Ascending aorta (tissue), 2 donors: Measurements from ENCODE around the gene DSG4. TPM values are rescaled to one million over a fixed set of nuclear protein-coding genes. Genes with fewer than 3 reads are reported as not detected.

ENCODE experiments used
- DNase-seq, 2 donors: peaks; one replicate each; pipeline ENCODE4 v3.0.0-alpha.2; 2019; ENCODE audit warnings: low spot score in 2 of 2
- H3K27ac ChIP-seq, 2 donors: fragments of 200-600 bp; sonication (generic); one replicate each; pipeline ENCODE4 v1.5.1; 2016 to 2017; ENCODE audit warnings: mild to moderate bottlenecking in 1 of 2
- H3K27me3 ChIP-seq: fragments of 200-600 bp; sonication (generic); one replicate; pipeline ENCODE4 v1.5.1; 2017
- H3K36me3 ChIP-seq, 2 donors: fragments of 200-600 bp; sonication (generic); one replicate each; pipeline ENCODE4 v1.5.1; 2016
- H3K4me1 ChIP-seq, 2 donors: fragments of 200-600 bp; sonication (generic); one replicate each; pipeline ENCODE4 v1.5.1; 2016 to 2017; ENCODE audit warnings: mild to moderate bottlenecking in 1 of 2
- H3K4me3 ChIP-seq, 2 donors: fragments of 200-600 bp; sonication (generic); one replicate each; pipeline ENCODE4 v1.5.1; 2016 to 2017; ENCODE audit warnings: mild to moderate bottlenecking in 1 of 2
- H3K9me3 ChIP-seq, 2 donors: fragments of 200-600 bp; sonication (generic); one replicate each; pipeline ENCODE4 v1.5.1; 2016
- CTCF ChIP-seq, 3 experiments: fragments of 200-600 bp in 2 of 3; fragments of 450-650 bp in 1 of 3; sonication (generic) in 2 of 3; IDR thresholded peaks; one replicate each; pipeline ENCODE4 v1.5.1; 2016 to 2019; ENCODE audit warnings: antibody characterized with exemption in 3 of 3, mild to moderate bottlenecking in 1 of 3, moderate library complexity in 1 of 3
- intact Hi-C: fragments of 100-400 bp; cut with DNase I; formaldehyde crosslinking; loops from one replicate; pipeline ENCODE4 v1.15.1; 2023
- total RNA-seq: library from RNA; depleted of rRNA; stranded (reverse); fragments of >200 nt; gene quantifications from one replicate; pipeline ENCODE4 v1.1.0, GENCODE V29; 2016

DSG4 gene
- total RNA-seq, 1 donor from 2014 or later: not detected

DNA sequence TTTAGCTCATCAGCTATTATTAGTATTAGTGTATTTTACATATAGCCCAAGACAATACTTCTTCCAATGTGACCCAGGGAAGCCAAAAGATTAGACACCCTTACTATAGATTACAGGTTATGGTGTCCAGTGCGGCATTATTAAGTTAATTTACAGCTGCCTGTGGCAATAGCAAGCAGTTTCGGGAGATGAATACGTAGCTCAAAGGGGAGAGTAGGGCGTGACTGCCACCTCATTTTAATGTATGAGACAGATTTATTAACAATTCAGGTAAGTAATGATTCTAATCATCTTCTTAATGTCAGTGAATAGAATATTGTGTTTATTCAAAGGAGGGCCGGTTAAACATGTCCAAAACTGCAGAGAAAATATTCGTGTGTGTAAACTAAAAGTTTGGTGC lies 64.2 kb downstream of the DSG4 start:
- H3K4me1 ChIP-seq: no peaks in the 10 kb centered on the region
- no peak for TF ChIP-seq CTCF (IDR thresholded peaks at IDR 0.05)
- H3K9me3 ChIP-seq: no peaks in the 10 kb centered on the region
- H3K36me3 ChIP-seq: no peaks in the 10 kb centered on the region
- H3K27ac ChIP-seq: no peak overlapping the region
- no peaks in the 10 kb centered on the region for H3K27me3 ChIP-seq
- no peak for DNase-seq
- no peak overlapping the region for H3K4me3 ChIP-seq
- intact Hi-C loops: no loop called here

GRCh38 chr18:31441493-31441892 lies 64.9 kb downstream of the DSG4 start:
- no peaks in the 10 kb centered on the region for H3K9me3 ChIP-seq
- TF ChIP-seq CTCF (IDR thresholded peaks at IDR 0.05): no peak
- H3K36me3 ChIP-seq: no peaks in the 10 kb centered on the region
- H3K4me1 ChIP-seq: no peaks in the 10 kb centered on the region
- no peak for DNase-seq
- no peaks in the 10 kb centered on the region for H3K27me3 ChIP-seq
- intact Hi-C loops: no loop called here
- H3K4me3 ChIP-seq: no peak overlapping the region
- no peak overlapping the region for H3K27ac ChIP-seq

GRCh38 chr18:31444142-31444541 lies 67.6 kb downstream of the DSG4 start:
- TF ChIP-seq CTCF (IDR thresholded peaks at IDR 0.05): no peak
- Histone ChIP-seq H3K27me3 (no peaks in the 10 kb centered on the region), H3K9me3 (no peaks in the 10 kb centered on the region), H3K27ac (no peak overlapping the region), H3K36me3 (no peaks in the 10 kb centered on the region), H3K4me1 (no peaks in the 10 kb centered on the region), H3K4me3 (no peak overlapping the region)
- intact Hi-C loops: no loop called here
- no peak for DNase-seq

- Histone ChIP-seq H3K4me1 (no peaks in the 10 kb centered on the region), H3K9me3 (no peaks in the 10 kb centered on the region), H3K27me3 (no peaks in the 10 kb centered on the region), H3K36me3 (no peaks in the 10 kb centered on the region), H3K4me3 (no peak overlapping the region), H3K27ac (no peak overlapping the region)
- TF ChIP-seq CTCF (IDR thresholded peaks at IDR 0.05): no peak
- intact Hi-C loops: no loop called here
- DNase-seq: no peak
Measured at GRCh38 chr18:31445908-31446307, 69.3 kb downstream of the DSG4 start.

GRCh38 chr18:31446854-31447253 lies 70.3 kb downstream of the DSG4 start:
- Histone ChIP-seq H3K27ac (no peak overlapping the region), H3K36me3 (no peaks in the 10 kb centered on the region), H3K4me3 (no peak overlapping the region), H3K27me3 (no peaks in the 10 kb centered on the region), H3K9me3 (no peaks in the 10 kb centered on the region), H3K4me1 (no peaks in the 10 kb centered on the region)
- no peak for TF ChIP-seq CTCF (IDR thresholded peaks at IDR 0.05)
- intact Hi-C loops: no loop called here
- DNase-seq: no peak

GRCh38 chr18:31447530-31448191 lies 71.1 kb downstream of the DSG4 start, which contains the start of gene DSG3:
Gene DSG3 (plus strand): TSS chr18:31447741. CDS start chr18:31447878, 137 bp downstream.
- no peak for DNase-seq
- TF ChIP-seq CTCF (IDR thresholded peaks at IDR 0.05): no peak
- Histone ChIP-seq H3K4me3 (no peak within 1 kb of the TSS), H3K36me3 (no peaks in the 10 kb centered on the region), H3K27me3 (no peaks in the 10 kb centered on the region), H3K9me3 (no peaks in the 10 kb centered on the region), H3K4me1 (no peaks in the 10 kb centered on the region), H3K27ac (no peak within 1 kb of the TSS)
- intact Hi-C loops: no loop called here
